PFSK-1 (cell line): ENCODE measurements around the gene PRPH2.

Source experiments
- FOXP2 ChIP-seq: optimal IDR thresholded peaks from 2 replicates; pipeline ENCODE3; 2011; ENCODE audit warnings: borderline replicate concordance, control low read depth, inconsistent platforms; ENCODE audit not compliant: insufficient read depth; ENCODE audit errors: extremely low read length, extremely low read depth
- POLR2AphosphoS5 ChIP-seq: IDR thresholded peaks from 2 replicates; pipeline ENCODE4 v1.6.1; 2012; ENCODE audit warnings: low read depth, mild to moderate bottlenecking, control low read depth, low read length, moderate library complexity
- SIN3A ChIP-seq: IDR thresholded peaks from 2 replicates; pipeline ENCODE4 v1.6.1; 2012; ENCODE audit warnings: mild to moderate bottlenecking, low read length, moderate library complexity, borderline replicate concordance; ENCODE audit not compliant: insufficient read depth
- TAF1 ChIP-seq: IDR thresholded peaks from 2 replicates; pipeline ENCODE4 v1.6.1; 2012; ENCODE audit warnings: low read length, control low read depth, borderline replicate concordance; ENCODE audit not compliant: insufficient read depth
- TF ChIP-seq, protein P1 (sequence below), 2 experiments: IDR thresholded peaks; 2 replicates each; pipeline versions ENCODE4 v1.6.1 to v1.8.0; 2011 to 2012; ENCODE audit warnings: low read depth in 2 of 2, low read length in 2 of 2, control low read depth in 1 of 2, inconsistent platforms in 1 of 2, mild to moderate bottlenecking in 1 of 2, moderate library complexity in 1 of 2; ENCODE audit not compliant: insufficient read depth in 1 of 2

PRPH2 gene

DNA sequence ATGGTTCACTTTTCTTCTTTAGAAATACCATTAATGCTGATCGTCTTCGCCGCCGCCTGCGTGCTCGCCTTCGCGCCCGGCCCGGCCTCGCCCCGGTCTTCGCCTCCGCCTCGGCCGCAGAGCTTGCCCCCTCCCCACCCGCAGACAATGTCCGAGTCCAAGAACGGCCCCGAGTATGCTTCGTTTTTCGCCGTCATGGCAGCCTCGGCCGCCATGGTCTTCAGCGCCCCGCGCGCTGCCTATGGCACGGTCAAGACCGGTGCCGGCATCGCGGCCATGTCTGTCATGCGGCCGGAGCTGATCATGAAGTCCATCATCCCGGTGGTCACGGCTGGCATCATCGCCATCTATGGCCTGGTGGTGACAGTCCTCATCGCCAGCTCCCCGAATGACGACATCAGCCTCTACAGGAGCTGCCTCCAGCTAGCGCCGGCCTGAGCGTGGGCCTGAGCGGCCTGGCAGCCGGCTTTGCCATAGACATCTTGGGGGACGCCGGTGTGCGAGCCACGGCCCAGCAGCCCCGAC lies 4.8 kb upstream of the PRPH2 start:
- TF ChIP-seq TAF1, result no peak
- TF ChIP-seq FOXP2, result no peak
- TF ChIP-seq, protein P1, sequence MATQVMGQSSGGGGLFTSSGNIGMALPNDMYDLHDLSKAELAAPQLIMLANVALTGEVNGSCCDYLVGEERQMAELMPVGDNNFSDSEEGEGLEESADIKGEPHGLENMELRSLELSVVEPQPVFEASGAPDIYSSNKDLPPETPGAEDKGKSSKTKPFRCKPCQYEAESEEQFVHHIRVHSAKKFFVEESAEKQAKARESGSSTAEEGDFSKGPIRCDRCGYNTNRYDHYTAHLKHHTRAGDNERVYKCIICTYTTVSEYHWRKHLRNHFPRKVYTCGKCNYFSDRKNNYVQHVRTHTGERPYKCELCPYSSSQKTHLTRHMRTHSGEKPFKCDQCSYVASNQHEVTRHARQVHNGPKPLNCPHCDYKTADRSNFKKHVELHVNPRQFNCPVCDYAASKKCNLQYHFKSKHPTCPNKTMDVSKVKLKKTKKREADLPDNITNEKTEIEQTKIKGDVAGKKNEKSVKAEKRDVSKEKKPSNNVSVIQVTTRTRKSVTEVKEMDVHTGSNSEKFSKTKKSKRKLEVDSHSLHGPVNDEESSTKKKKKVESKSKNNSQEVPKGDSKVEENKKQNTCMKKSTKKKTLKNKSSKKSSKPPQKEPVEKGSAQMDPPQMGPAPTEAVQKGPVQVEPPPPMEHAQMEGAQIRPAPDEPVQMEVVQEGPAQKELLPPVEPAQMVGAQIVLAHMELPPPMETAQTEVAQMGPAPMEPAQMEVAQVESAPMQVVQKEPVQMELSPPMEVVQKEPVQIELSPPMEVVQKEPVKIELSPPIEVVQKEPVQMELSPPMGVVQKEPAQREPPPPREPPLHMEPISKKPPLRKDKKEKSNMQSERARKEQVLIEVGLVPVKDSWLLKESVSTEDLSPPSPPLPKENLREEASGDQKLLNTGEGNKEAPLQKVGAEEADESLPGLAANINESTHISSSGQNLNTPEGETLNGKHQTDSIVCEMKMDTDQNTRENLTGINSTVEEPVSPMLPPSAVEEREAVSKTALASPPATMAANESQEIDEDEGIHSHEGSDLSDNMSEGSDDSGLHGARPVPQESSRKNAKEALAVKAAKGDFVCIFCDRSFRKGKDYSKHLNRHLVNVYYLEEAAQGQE (IDR thresholded peaks at IDR 0.05; ENCODE audit: insufficient read depth in 1 of 2, low read depth in 2 of 2, low read length in 2 of 2), result no peak
- TF ChIP-seq POLR2AphosphoS5, result no peak
- TF ChIP-seq SIN3A, result no peak

DNA sequence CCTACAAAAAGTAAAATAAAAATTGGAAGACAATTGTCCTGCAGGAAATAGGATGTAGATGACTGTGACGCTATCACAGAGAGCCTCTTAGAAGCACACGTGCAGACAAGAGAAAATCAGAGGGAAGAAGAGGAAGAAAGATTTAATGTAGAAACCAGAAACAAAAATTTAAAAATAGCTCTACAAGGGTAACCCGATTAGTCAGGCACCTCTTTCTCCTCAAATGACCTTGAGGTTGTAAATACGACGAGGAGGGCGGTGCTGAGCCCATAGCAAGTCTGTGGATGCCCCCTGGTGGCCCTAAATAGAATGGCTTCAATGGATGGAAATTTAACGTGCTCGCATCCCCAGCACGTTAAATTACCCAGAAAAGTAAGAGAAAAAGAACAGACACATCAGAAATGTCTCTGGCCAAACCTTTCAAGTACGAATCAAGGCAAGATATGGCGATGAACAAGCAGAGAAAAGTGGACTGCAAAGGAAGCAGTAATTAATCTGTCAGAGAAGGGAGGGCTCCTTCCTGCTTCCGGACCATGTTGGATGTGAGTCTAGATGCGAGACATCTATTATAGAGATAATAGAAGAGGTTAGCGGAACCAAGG lies 4.2 kb upstream of the PRPH2 start:
- TF ChIP-seq SIN3A, result no peak
- TF ChIP-seq TAF1, result no peak
- TF ChIP-seq, protein P1 (IDR thresholded peaks at IDR 0.05; ENCODE audit: insufficient read depth in 1 of 2, low read depth in 2 of 2, low read length in 2 of 2), result no peak
- TF ChIP-seq FOXP2, result no peak
- no peak for TF ChIP-seq POLR2AphosphoS5

GRCh38 chr6:42726026-42726425 lies 3.6 kb upstream of the PRPH2 start:
- TF ChIP-seq POLR2AphosphoS5, result no peak
- TF ChIP-seq TAF1, result no peak

DNA sequence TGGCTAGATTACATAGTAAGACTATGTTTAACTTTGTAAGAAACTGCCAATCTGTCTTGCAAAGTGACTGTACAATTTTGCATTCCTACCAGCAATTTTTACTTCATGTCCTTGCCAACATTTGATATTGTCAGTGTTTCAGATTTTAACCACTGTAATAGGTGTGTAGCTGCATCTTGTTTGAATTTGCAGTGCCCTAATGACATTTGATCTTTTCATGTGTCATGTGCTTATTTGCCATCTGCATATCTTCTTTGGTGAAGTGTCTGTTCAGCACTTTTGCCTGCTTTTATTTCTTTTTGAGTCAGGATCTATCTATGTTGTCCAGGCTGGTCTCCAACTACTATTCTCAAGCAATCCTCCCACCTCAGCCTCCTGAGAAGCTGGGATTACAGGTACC lies 2.4 kb upstream of the PRPH2 start:
- TF ChIP-seq, protein P1 (IDR thresholded peaks at IDR 0.05; ENCODE audit: insufficient read depth in 1 of 2, low read depth in 2 of 2, low read length in 2 of 2), result no peak
- TF ChIP-seq SIN3A (no peak), POLR2AphosphoS5 (no peak), FOXP2 (no peak), TAF1 (no peak)

- TF ChIP-seq SIN3A, result no peak
- no peak for TF ChIP-seq FOXP2
- TF ChIP-seq, protein P1 (IDR thresholded peaks at IDR 0.05; ENCODE audit: insufficient read depth in 1 of 2, low read depth in 2 of 2, low read length in 2 of 2), result no peak
- TF ChIP-seq TAF1, result no peak
- no peak for TF ChIP-seq POLR2AphosphoS5
These were observed 1.7 kb downstream of the PRPH2 start for GRCh38 chr6:42720739-42721138.
